Ovary (tissue), 9 donors: ENCODE results near the gene CD300LB. TPM values are rescaled to one million over a fixed set of nuclear protein-coding genes. Genes with fewer than 3 reads are reported as not detected.

Source experiments
- DNase-seq, 5 donors: peaks; one replicate each; pipeline ENCODE4 v3.0.0-alpha.2; 2019 to 2020
- H3K27ac ChIP-seq, 2 donors: fragments of 200-600 bp; one replicate each; pipeline versions ENCODE4 v1.5.1 to v1.8.0; 2019 to 2022
- H3K27me3 ChIP-seq: fragments of 200-600 bp; one replicate; pipeline ENCODE4 v1.8.0; 2022
- H3K36me3 ChIP-seq: fragments of 200-600 bp; sonication (generic); one replicate; pipeline ENCODE4 v1.5.1; 2019
- H3K4me1 ChIP-seq: one replicate; pipeline ENCODE4 v1.8.1; 2013; ENCODE audit warnings: mild to moderate bottlenecking, moderate library complexity; ENCODE audit not compliant: insufficient read depth
- H3K4me3 ChIP-seq: fragments of 200-600 bp; sonication (generic); one replicate; pipeline ENCODE4 v1.5.1; 2017
- H3K9me3 ChIP-seq, 2 donors: fragments of 200-600 bp in 1 of 2; sonication (generic) in 1 of 2; one replicate each; pipeline versions ENCODE4 v1.5.1 to v1.8.1; 2013 to 2019; ENCODE audit warnings: mild to moderate bottlenecking in 1 of 2, moderate library complexity in 1 of 2
- CTCF ChIP-seq, 3 donors: fragments of 450-650 bp in 2 of 3; fragments of 200-600 bp in 1 of 3; IDR thresholded peaks; one replicate each; pipeline versions ENCODE4 v1.5.1 to v1.8.0; 2016 to 2022; ENCODE audit warnings: antibody characterized with exemption in 3 of 3, mild to moderate bottlenecking in 1 of 3
- EP300 ChIP-seq: sonication (generic); formaldehyde crosslinking; IDR thresholded peaks from one replicate; pipeline ENCODE4 v1.6.1; 2017; ENCODE audit warnings: antibody characterized with exemption
- POLR2A ChIP-seq: fragments of 450-650 bp; IDR thresholded peaks from one replicate; pipeline ENCODE4 v1.6.1; 2017; ENCODE audit warnings: antibody characterized with exemption, mild to moderate bottlenecking, moderate library complexity
- WGBS, 3 donors: extraction: QIAGEN DNeasy Blood & Tissue Kit in 1 of 3; methylation state at CpG; one replicate each; pipeline versions ENCODE4 v1.1.5 to v1.1.7; 2013 to 2017; 5-methylcytosine and 5-hydroxymethylcytosine counted together
- intact Hi-C, 4 donors: fragments of 100-400 bp; cut with DNase I; formaldehyde crosslinking; loops; one replicate each; pipeline versions ENCODE4 v1.11.0 to v1.15.1; 2022 to 2023
- polyA plus RNA-seq, 2 donors: library from polyadenylated mRNA; stranded (reverse); fragments of 200-250 nt in 1 of 2; fragments of 350-450 nt in 1 of 2; fragmentation: Illumina TruSeq in 1 of 2; extraction: RNeasy Lipid Tissue Mini Kit (QIAGEN cat#74804) in 1 of 2; gene quantifications; one replicate each; pipeline ENCODE4 v1.2.3, GENCODE V29; 2013 to 2014
- total RNA-seq, 7 donors: library from RNA; depleted of rRNA in 2 of 7; stranded (reverse); fragments of >200 nt in 2 of 7; fragmentation: NEBNext Ultra II Directional in 3 of 7; extraction: Animal tissue kit (Norgen Biotek cat#: 25700) in 3 of 7; gene quantifications; one replicate each; pipeline versions ENCODE4 v1.1.0 to v1.2.4, GENCODE V29; 2016 to 2023
- donor health status: DM: no; HTN: no; CAD: no; lungs with moderate emphysema.
- donor health status: DM: no; HTN: no; CAD: no.
- donor health status: Bipolar disorder and iron deficiency.
- donor health status: DM: yes; HTN: yes; CAD: no.
- donor health status: DM: no; HTN: no; CAD: no.
- donor health status: DM: yes; HTN: yes; CAD: no.

Gene CD300LB
- total and polyA plus RNA-seq, 9 donors, result 0.11 to 0.69 (median 0.27) TPM; not detected in 2

- intact Hi-C loops, result no loop called here
- WGBS, 3 donors, result 73 to 84% (median 76%) methylated on average over 3 of the region's 3 CpGs
- no peaks in the 10 kb centered on the region for H3K9me3 ChIP-seq
- H3K27ac ChIP-seq, result no peak overlapping the region
- no peaks in the 10 kb centered on the region for H3K27me3 ChIP-seq
- TF ChIP-seq POLR2A, result no peak
- no peak for TF ChIP-seq EP300
- H3K36me3 ChIP-seq, result no peaks in the 10 kb centered on the region
- no peak for DNase-seq
- H3K4me1 ChIP-seq, result no peaks in the 10 kb centered on the region
- H3K4me3 ChIP-seq, result no peak overlapping the region
These were observed 14.5 kb downstream of the CD300LB start for GRCh38 chr17:74516561-74517328.

- DNase-seq, result no peak
- intact Hi-C loops, result no loop called here
- no peak overlapping the region for H3K4me3 ChIP-seq
- no peak for TF ChIP-seq EP300
- TF ChIP-seq CTCF (IDR thresholded peaks at IDR 0.05), result no peak
- TF ChIP-seq POLR2A, result no peak
- no peaks in the 10 kb centered on the region for H3K9me3 ChIP-seq
- no peak overlapping the region for H3K27ac ChIP-seq
- 76 to 81% (median 78%) methylated on average over 4 of the region's 4 CpGs for WGBS, 3 donors
- H3K36me3 ChIP-seq, result no peaks in the 10 kb centered on the region
- no peaks in the 10 kb centered on the region for H3K4me1 ChIP-seq
- H3K27me3 ChIP-seq, result no peaks in the 10 kb centered on the region
These were observed 15.3 kb downstream of the CD300LB start for GRCh38 chr17:74515941-74516340.

- Histone ChIP-seq H3K27me3 (no peaks in the 10 kb centered on the region), H3K4me3 (no peak overlapping the region), H3K27ac (no peak overlapping the region), H3K4me1 (no peaks in the 10 kb centered on the region), H3K9me3 (no peaks in the 10 kb centered on the region), H3K36me3 (no peaks in the 10 kb centered on the region)
- intact Hi-C loops, result no loop called here
- DNase-seq, result no peak
- WGBS, 3 donors, result 92 to 93% (median 92%) methylated on average over 10 of the region's 10 CpGs
- TF ChIP-seq POLR2A, result no peak
These were observed 16.5 kb downstream of the CD300LB start for GRCh38 chr17:74514632-74515334.

GRCh38 chr17:74513987-74514631, 17.2 kb downstream of the CD300LB start:
- H3K4me1 ChIP-seq, result no peaks in the 10 kb centered on the region
- H3K9me3 ChIP-seq, result no peaks in the 10 kb centered on the region
- no peaks in the 10 kb centered on the region for H3K36me3 ChIP-seq
- TF ChIP-seq POLR2A (no peak), CTCF (IDR thresholded peaks at IDR 0.05) (no peak), EP300 (no peak)
- DNase-seq, result no peak
- no peak overlapping the region for H3K4me3 ChIP-seq
- 66 to 94% (median 81%) methylated on average over 3 of the region's 3 CpGs for WGBS, 3 donors
- no peaks in the 10 kb centered on the region for H3K27me3 ChIP-seq
- intact Hi-C loops, result no loop called here
- H3K27ac ChIP-seq, result no peak overlapping the region

GRCh38 chr17:74512624-74513091, 18.6 kb downstream of the CD300LB start:
- no peak for DNase-seq
- intact Hi-C loops, result no loop called here
- no peaks in the 10 kb centered on the region for H3K36me3 ChIP-seq
- H3K9me3 ChIP-seq, result no peaks in the 10 kb centered on the region
- TF ChIP-seq CTCF (IDR thresholded peaks at IDR 0.05) (no peak), POLR2A (no peak), EP300 (no peak)
- H3K4me3 ChIP-seq, result no peak overlapping the region
- H3K27ac ChIP-seq, result no peak overlapping the region
- WGBS, 3 donors, result 45 to 59% (median 48%) methylated on average over 7 of the region's 7 CpGs
- H3K27me3 ChIP-seq, result no peaks in the 10 kb centered on the region
- H3K4me1 ChIP-seq, result no peaks in the 10 kb centered on the region
